ENCODE results near the gene PRKCA. TPM values are rescaled to one million over a fixed set of nuclear protein-coding genes. Genes with fewer than 3 reads are reported as not detected.

PRKCA gene
- total and polyA plus RNA-seq, 2 donors (not counting 3 experiments of a cell fraction or from before 2014, with no cell fraction given), result 7.5 to 34.2 TPM

DNA sequence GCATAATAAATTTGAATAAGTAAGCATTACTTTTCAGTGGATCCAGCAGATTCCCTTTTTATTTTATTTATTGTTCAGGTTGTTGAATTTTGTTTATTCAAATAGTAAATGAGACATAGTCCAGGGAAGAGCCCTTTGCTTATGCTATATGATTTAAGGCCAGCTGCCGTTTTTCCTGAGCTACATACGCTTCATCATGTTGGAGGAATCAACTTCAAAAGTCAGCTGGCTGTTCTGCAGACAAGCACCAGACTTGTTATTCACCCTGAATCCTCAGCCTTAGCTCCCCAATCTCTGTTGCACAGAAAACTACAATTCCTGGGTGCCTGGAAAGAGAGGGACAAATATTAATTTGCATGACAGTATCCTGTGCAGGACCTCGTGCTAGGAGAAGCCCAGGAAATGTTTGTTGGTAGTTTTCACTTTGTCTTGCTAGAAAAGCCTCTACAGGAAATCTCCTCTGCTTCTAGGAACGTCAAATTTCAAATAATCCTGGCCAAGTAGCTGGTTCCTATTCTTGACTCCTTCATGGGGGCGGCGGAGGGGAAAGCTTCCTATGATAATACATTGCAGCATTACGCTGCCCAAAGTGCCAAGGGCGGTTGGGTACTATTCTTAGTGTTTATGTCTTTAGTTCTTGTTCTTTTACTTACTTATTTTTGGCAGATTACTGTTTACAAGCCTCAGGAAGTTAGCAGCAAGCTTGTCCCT, 101.6 kb downstream of the PRKCA start:
- Histone ChIP-seq H3K27me3 (ENCODE audit: control insufficient read depth in 2 of 2, insufficient read depth in 2 of 2, low read length in 2 of 2) (no peaks in the 10 kb centered on the region), H2AFZ (ENCODE audit: low read depth, low read length) (no peak overlapping the region), H3K9me3 (replicated peaks; ENCODE audit: control insufficient read depth, insufficient read depth, low read length) (no peaks in the 10 kb centered on the region), H3K36me3 (ENCODE audit: control insufficient read depth in 2 of 2, extremely low read depth in 1 of 2, insufficient read depth in 2 of 2, low read length in 2 of 2) (no peaks in the 10 kb centered on the region), H3K4me3 (replicated peaks in 1 of 3; ENCODE audit: insufficient read depth in 1 of 3, low read depth in 1 of 3, low read length in 3 of 3) (no peak overlapping the region), H3K4me1 (ENCODE audit: control insufficient read depth, extremely low read depth, insufficient read depth, low read length) (no peaks in the 10 kb centered on the region), H3K79me2 (ENCODE audit: control insufficient read depth, insufficient read depth, low read length) (peaks cover 12% of the 10 kb centered on the region), H3K9me1 (replicated peaks; ENCODE audit: control insufficient read depth, extremely low read depth, insufficient read depth, low read length) (no peaks in the 10 kb centered on the region), H3K9ac (replicated peaks; ENCODE audit: extremely low read depth, insufficient read depth, low read length) (no peak overlapping the region), H3K4me2 (ENCODE audit: insufficient read depth, low read length) (no peak overlapping the region), H3K27ac (ENCODE audit: insufficient read depth, low read depth, low read length) (no peak overlapping the region), H4K20me1 (replicated peaks; ENCODE audit: control insufficient read depth, extremely low read depth, insufficient read depth, low read length) (no peaks in the 10 kb centered on the region)
- POLR2A ChIA-PET, result interaction anchor here (1.0 kb wide), 1 partner anchor 9 kb away, joined by 4 read pairs; no protein-coding TSS in a partner anchor
- intact Hi-C loops (cut with micrococcal nuclease), result no loop called here
- CTCF ChIA-PET, result interaction anchor here (1.0 to 2.3 kb wide), 4 partner anchors 9 to 32 kb away, joined by 4 to 9 read pairs (median 4); no protein-coding TSS in a partner anchor
- TF ChIP-seq FOS (IDR thresholded peaks at IDR 0.05; ENCODE audit: borderline replicate concordance, insufficient read depth, low read length) (no peak), JUN (IDR thresholded peaks at IDR 0.05; ENCODE audit: borderline replicate concordance, insufficient read depth, insufficient read length, low read depth) (no peak), MYC (IDR thresholded peaks at IDR 0.05; ENCODE audit: low read depth, low read length) (no peak), CTCF (IDR thresholded peaks at IDR 0.05; ENCODE audit: extremely low read depth in 1 of 2, insufficient read depth in 1 of 2, low read depth in 1 of 2, low read length in 2 of 2) (no peak)
- DNase-seq (ENCODE audit: low read depth, low spot score) (no peak), FAIRE-seq (no peak)
- dilution Hi-C loops (cut with MboI; ENCODE audit: extremely low pct_ligation_motif_present, low sequenced_read_pairs), result no loop called here
- no TSS peak for BruUV-seq (replicated peaks)

All from endothelial cell of umbilical vein (primary cell).